Esophagus squamous epithelium (tissue), 5 donors: ENCODE results near the gene TRIOBP. TPM values are rescaled to one million over a fixed set of nuclear protein-coding genes. Genes with fewer than 3 reads are reported as not detected.

Experiments used
- DNase-seq: peaks from one replicate; lab custom pipeline; 2025; lab: John Stamatoyannopoulos, UW
- H3K27ac ChIP-seq, 4 donors: fragments of 200-600 bp; sonication (generic); one replicate each; pipeline ENCODE4 v1.5.1; 2016 to 2019; ENCODE audit warnings: mild to moderate bottlenecking in 1 of 4
- H3K27me3 ChIP-seq, 4 donors: fragments of 200-600 bp; sonication (generic); 1 replicate in 3 of 4; 2 replicates in 1 of 4; pipeline versions ENCODE4 v1.5.1 to v1.6.0; 2017 to 2021; ENCODE audit warnings: antibody characterized with exemption in 1 of 4
- H3K36me3 ChIP-seq, 3 donors: fragments of 200-600 bp; sonication (generic); one replicate each; pipeline ENCODE4 v1.5.1; 2016 to 2019
- H3K4me1 ChIP-seq, 3 donors: fragments of 200-600 bp; sonication (generic); one replicate each; pipeline ENCODE4 v1.5.1; 2017 to 2019
- H3K4me3 ChIP-seq, 4 donors: fragments of 200-600 bp; sonication (generic); 1 replicate in 3 of 4; 2 replicates in 1 of 4; pipeline ENCODE4 v1.5.1; 2016 to 2019; ENCODE audit warnings: mild to moderate bottlenecking in 2 of 4, moderate library complexity in 1 of 4
- H3K9me3 ChIP-seq, 3 donors: fragments of 200-600 bp; sonication (generic); one replicate each; pipeline ENCODE4 v1.5.1; 2016 to 2019
- POLR2A ChIP-seq, 4 donors: fragments of 450-650 bp; IDR thresholded peaks; one replicate each; pipeline ENCODE4 v1.6.1; 2017; ENCODE audit warnings: antibody characterized with exemption in 4 of 4, mild to moderate bottlenecking in 4 of 4, moderate library complexity in 3 of 4
- WGBS, 2 donors: methylation state at CpG; one replicate each; pipeline ENCODE4 v1.1.5; 2018; 5-methylcytosine and 5-hydroxymethylcytosine counted together
- intact Hi-C: fragments of 100-400 bp; cut with DNase I; formaldehyde crosslinking; loops from one replicate; pipeline ENCODE4 v1.15.0; 2022
- total RNA-seq, 4 donors: library from RNA; depleted of rRNA; stranded (reverse); fragments of >200 nt; gene quantifications; one replicate each; pipeline ENCODE4 v1.1.0, GENCODE V29; 2016
- TF ChIP-seq, protein P1 (sequence below), 6 experiments: fragments of 450-650 bp in 4 of 6; fragments of 200-600 bp in 2 of 6; sonication (generic) in 2 of 6; IDR thresholded peaks; one replicate each; pipeline ENCODE4 v1.5.1; 2016 to 2019; ENCODE audit warnings: antibody characterized with exemption in 6 of 6, mild to moderate bottlenecking in 4 of 6, moderate library complexity in 4 of 6
- donor health status: DM: yes; HTN: yes; CAD: no.

The TRIOBP gene
- total RNA-seq, 4 donors from 2014 or later = 67.6 to 149 (median 108) TPM

GRCh38 chr22:37659066-37659896 lies 37.6 kb upstream of the TRIOBP start:
- TF ChIP-seq, protein P1, sequence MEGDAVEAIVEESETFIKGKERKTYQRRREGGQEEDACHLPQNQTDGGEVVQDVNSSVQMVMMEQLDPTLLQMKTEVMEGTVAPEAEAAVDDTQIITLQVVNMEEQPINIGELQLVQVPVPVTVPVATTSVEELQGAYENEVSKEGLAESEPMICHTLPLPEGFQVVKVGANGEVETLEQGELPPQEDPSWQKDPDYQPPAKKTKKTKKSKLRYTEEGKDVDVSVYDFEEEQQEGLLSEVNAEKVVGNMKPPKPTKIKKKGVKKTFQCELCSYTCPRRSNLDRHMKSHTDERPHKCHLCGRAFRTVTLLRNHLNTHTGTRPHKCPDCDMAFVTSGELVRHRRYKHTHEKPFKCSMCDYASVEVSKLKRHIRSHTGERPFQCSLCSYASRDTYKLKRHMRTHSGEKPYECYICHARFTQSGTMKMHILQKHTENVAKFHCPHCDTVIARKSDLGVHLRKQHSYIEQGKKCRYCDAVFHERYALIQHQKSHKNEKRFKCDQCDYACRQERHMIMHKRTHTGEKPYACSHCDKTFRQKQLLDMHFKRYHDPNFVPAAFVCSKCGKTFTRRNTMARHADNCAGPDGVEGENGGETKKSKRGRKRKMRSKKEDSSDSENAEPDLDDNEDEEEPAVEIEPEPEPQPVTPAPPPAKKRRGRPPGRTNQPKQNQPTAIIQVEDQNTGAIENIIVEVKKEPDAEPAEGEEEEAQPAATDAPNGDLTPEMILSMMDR (IDR thresholded peaks at IDR 0.05) = no peak
- TF ChIP-seq POLR2A (IDR thresholded peaks at IDR 0.05) = no peak
- DNase-seq = no peak
- intact Hi-C loops = no loop called here
- peaks cover 0 to 15% (median 2%) of the 10 kb centered on the region in 3 donors for H3K36me3 ChIP-seq
- 7 to 23% methylated on average over 8 to 13 of the region's 68 CpGs for WGBS, 2 donors
- H3K4me1 ChIP-seq = peaks cover 26 to 44% (median 28%) of the 10 kb centered on the region in 3 donors
- H3K27me3 ChIP-seq = no peaks in the 10 kb centered on the region
- peak overlapping the region; percentile 48 to 86 (median 64) for H3K4me3 ChIP-seq
- peak overlapping the region; percentile 43 to 87 (median 74) for H3K27ac ChIP-seq
- no peaks in the 10 kb centered on the region for H3K9me3 ChIP-seq

- intact Hi-C loops = no loop called here
- WGBS, 2 donors = 49 to 76% methylated on average over 10 to 11 of the region's 14 CpGs
- no peak for TF ChIP-seq POLR2A (IDR thresholded peaks at IDR 0.05)
- TF ChIP-seq, protein P1 (IDR thresholded peaks at IDR 0.05) = no peak
- Histone ChIP-seq H3K27ac (peak overlapping the region in 3 of 4 donors; percentile 59 to 87 (median 80)), H3K27me3 (no peaks in the 10 kb centered on the region), H3K9me3 (no peaks in the 10 kb centered on the region), H3K36me3 (peaks cover 0 to 6% (median 0%) of the 10 kb centered on the region in 3 donors), H3K4me3 (peak overlapping the region in 3 of 4 donors; percentile 57 to 86 (median 72)), H3K4me1 (peaks cover 26 to 44% (median 28%) of the 10 kb centered on the region in 3 donors)
- DNase-seq = no peak
These were observed 36.7 kb upstream of the TRIOBP start for GRCh38 chr22:37659897-37660708.

DNA sequence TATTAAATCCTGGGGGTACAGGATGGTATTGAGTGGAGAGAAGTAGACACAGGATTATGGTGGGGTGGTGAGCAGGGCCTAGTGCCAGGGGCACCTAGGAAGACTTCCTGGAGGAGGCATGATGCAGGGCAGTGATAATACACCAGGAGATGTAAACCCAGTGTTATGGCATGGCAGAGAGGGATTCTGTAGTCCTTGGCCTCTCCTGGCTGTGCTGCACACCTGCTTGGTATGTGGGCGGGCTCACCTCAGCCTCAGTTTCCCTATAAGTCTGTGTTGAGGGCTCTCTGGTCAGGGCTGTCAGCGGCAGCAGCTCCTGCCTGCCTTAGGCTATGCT lies 36.2 kb upstream of the TRIOBP start:
- Histone ChIP-seq H3K4me3 (no peak overlapping the region), H3K9me3 (no peaks in the 10 kb centered on the region), H3K36me3 (peaks cover 0 to 5% (median 0%) of the 10 kb centered on the region in 3 donors), H3K27me3 (no peaks in the 10 kb centered on the region), H3K4me1 (peaks cover 26 to 44% (median 28%) of the 10 kb centered on the region in 3 donors), H3K27ac (peak overlapping the region in 3 of 4 donors; percentile 59 to 80 (median 79))
- TF ChIP-seq, protein P1 (IDR thresholded peaks at IDR 0.05) = no peak
- no peak for TF ChIP-seq POLR2A (IDR thresholded peaks at IDR 0.05)
- 71 to 80% methylated on average over 1 to 2 of the region's 2 CpGs for WGBS, 2 donors
- intact Hi-C loops = no loop called here
- no peak for DNase-seq

DNA sequence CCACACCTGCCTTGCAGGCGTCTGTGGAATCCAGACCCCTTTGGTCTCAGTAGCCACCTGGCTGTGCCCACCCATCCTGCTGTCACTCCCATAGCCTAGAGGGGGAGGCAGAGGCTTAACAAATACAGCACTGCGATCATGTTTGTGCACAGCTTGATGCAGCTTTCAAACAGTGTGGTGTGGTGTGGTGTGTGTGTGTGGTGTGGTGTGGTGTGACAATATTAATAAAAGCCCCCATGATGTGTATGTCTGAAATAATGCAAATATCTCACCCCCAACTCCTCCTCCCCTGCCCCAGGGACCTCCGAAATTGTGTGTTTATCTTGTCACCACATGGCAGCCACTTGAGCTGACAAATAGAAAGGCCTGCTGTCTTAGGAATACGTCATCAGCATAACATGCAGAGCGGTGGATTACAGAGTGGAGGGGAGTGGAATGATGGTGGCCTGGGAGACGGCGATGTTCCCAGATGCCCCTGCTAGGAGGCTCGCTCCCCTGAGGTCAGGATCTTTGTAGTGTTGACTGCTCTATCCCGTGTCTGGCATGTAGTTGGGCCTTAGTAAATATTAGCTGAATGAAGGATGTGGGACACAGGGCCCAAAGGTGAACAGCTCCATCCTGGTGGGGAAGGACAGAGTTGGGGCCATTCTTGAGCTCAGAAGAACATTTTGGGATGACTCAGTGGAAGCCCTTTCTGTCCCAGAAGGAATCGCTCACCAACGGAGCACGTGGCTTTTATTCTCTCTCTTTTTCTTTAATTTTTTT lies 35.5 kb upstream of the TRIOBP start:
- peak overlapping the region; percentile 14 to 80 (median 69) for H3K27ac ChIP-seq
- WGBS, 2 donors = 51 to 74% methylated on average over 8 to 12 of the region's 12 CpGs
- intact Hi-C loops = no loop called here
- H3K9me3 ChIP-seq = no peaks in the 10 kb centered on the region
- peaks cover 26 to 44% (median 28%) of the 10 kb centered on the region in 3 donors for H3K4me1 ChIP-seq
- no peaks in the 10 kb centered on the region for H3K27me3 ChIP-seq
- H3K36me3 ChIP-seq = peaks cover 0 to 11% (median 0%) of the 10 kb centered on the region in 3 donors
- no peak for DNase-seq
- TF ChIP-seq, protein P1 (IDR thresholded peaks at IDR 0.05) = no peak
- TF ChIP-seq POLR2A (IDR thresholded peaks at IDR 0.05) = no peak
- no peak overlapping the region for H3K4me3 ChIP-seq
